HuH-7.5 (cell line): Measurements from ENCODE around the gene STYK1.
"Not testable (repeated sequence)": the region's sequence is repeated elsewhere in the genome, so short reads cannot be mapped to it uniquely, and the experiment has no call there.

Source experiments
- DNase-seq: peaks from one replicate; pipeline ENCODE4 v3.0.0; 2011; ENCODE audit warnings: low spot score

Gene STYK1

DNA sequence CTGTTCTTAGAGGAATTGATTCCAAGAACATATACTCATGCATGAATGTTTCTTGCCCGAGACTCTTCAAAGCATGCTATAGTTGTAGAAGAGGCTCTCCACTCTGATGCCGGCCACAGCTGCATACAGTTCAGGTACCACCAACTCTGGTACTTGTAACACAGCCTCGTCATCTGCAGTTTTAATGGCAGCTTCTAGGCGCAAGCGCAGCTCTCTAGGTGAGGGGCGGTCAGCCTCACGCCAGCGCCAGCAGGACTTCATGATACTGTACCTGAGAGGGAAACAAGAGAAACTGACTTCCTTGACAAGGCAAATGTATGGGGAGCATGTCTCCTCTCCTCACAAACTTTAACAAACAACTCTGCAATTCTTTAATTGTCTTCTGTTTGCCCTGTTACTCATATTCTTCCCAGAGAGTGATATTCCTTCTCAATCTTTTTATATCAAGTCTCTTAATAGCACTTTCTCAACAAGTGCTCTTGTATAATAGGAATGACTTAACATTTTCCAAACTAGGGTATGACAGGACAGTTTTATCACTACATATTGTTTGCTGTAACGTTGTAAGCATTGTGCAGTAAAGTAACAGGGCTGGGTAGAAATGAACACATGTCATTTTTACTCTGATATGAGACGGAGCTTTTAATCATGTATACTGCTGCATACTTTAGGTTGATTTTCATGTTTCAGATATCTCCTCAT, 53.6 kb downstream of the STYK1 start:
- no peak for DNase-seq

DNA sequence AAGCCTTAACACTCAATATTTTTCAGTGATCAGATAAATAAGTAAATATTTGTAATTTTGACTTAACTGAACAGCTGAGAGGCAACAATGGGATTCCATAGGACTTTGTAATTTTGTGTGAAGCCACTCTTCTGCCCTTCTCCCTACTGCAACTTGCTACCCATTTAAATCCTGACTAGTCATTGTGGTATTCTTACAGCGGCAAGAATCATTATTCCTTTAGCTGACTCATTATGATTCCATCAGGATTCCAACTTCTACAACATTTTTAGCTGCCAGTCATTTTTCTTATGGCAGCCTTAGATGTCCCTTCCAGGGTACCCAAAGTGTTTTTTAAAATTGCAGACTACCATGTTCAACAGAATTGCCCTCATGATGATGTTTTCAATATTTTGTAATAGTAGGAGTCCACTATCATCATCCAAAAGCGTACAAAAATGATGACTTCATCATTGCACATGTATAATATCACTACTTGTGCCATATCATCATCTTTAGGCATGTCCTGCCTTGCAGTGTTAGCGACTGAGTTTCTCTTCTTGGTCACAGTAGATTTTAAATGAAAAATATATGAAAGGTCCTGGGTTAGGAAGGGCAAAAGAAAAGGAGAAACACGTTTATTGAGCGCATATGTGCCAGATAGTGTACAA, 55.4 kb downstream of the STYK1 start:
- DNase-seq: no peak

DNA sequence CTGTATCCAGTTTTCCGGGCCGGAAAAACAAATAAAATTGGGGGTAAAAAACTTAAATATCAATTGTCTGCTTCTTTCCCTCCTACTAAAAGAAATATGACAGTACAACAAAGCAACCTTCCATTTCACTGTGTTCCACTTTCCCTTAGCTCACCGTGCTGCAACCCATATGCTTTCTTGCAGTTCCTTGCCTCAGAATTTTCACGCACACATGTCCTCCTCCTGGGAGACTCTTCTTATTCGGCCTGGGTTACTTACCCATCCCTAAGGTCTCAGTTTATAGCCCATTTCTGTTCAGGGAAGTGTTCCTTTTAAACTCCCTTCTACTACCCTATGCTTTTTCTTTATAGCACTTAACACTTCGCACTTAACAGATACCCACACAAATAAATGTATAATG, 56.0 kb downstream of the STYK1 start:
- no peak for DNase-seq

DNA sequence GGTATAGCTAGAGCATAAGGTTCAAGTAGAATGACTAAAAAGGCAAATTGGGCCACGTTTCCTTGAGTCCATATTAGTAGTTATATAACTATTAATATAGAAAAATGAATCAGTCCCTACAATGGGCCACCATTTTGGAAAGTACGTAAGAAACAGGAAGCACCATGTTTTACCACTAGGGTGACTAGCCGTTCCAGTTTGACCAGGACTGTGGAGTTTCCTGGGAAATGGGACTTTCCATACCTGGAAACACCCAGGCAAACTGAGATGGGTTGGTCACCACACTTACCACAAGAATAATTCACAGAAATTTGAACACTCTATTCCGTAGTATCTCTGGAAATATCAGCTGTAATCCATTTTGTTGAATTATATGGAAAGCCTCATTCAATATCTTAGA, 58.3 kb downstream of the STYK1 start:
- DNase-seq: no peak

DNA sequence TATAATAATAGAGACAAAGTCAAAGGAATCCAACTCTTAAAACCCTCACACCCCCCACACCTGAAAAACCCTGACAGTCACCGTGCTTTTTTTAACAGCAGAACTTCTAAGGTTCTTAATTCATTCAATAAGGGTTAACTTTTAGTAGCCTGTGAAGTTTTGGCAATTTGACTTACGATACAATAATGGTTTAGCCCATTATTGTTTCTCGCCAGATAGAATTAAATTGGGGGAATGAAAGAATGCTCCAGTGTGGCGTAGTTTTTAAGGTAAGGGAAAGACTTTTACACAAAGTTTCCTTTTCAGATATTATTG, 59.8 kb downstream of the STYK1 start:
- DNase-seq: no peak

DNA sequence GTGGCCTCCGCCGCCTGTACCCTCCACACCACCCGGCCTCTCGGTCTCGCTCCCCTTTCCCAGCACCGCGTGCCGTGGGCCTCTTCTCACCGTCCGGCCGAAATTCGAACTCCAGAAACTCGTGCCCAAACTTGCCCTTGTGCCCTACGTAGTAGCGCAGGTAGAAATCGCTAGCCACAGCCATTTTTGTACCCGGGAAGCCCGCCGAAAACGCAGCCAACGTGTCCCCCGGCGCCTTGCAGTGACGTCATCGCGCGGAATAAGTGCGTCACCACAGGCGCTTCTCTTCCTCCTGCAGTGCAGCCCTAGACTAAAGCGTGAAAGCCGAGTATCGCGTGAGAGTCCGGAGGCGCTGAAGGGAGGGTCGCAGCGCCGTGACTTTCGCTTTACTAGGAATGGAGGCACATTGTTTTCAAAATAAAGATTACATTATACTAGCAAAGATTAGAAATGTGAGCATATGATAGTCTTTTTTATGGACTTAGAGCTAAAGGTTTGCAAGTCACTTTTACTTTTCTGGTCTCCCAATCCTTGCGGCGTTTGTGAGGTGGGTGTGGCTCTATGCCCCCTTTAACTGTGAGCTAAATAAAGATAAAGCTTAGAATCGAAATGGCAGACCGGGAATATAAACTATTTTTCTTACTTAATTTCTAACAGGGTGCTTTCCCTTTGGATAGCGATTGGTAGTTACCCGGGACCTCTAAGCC, 60.4 kb downstream of the STYK1 start, which contains the start of gene MAGOHB:
MAGOHB (minus strand) TSS at position 261 of the 707 bp plus-strand sequence; CDS start at position 184, 77 bp downstream.
- DNase-seq: peak; percentile 49

DNA sequence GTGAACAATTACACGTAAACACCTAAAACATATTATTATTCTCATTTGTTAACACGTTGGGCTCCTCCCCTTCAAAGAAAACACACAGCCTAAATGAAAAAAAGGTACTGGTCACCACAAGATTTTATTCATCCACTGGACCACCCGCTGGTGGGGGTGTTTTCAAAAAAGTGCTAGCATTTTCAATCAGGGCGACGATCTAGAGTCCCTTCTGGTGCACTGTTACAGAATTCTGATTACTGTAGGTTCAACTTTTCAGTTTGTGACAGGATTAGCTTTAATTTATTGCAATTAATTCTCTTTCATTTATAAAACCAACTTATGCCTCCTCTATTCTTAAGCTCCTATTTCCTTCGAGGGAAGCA, 60.9 kb downstream of the STYK1 start:
- DNase-seq: no peak

DNA sequence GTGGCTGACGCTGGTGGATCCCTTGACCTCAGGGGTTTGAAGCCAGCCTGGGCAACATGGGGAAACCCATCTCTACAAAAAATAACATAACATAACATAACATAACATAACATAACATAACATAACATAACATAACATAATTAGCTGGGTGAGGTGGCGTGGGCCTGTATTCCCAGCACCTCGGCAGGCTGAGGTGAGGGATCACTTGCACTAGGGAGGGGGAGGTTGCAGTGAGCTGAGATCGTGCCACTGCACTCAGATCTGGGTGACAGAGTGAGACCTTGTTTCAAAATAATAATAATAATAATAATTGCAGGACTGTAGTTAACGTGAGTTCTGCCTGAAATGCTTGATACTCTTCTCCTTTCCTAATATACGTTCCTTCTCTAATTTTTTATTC, 61.7 kb downstream of the STYK1 start:
- no peak for DNase-seq

DNA sequence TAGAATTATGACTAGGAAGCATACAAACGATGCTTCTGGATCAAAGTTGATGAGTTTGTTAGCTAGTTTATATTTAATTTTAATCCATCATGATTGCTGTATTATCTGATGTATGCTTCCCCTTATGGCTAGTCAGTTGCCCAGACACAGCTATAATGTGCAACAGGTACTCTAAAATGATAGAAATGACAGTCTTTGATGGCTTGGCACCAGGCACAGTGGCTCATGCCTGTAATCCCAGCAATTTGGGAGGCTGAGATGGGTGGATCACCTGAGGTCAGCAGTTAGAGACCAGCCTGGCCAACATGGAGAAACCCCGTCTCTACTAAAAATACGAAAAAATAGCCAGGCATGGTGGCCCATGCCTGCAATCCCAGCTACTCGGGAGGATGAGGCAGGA, 62.6 kb downstream of the STYK1 start:
- DNase-seq: not testable (repeated sequence)

DNA sequence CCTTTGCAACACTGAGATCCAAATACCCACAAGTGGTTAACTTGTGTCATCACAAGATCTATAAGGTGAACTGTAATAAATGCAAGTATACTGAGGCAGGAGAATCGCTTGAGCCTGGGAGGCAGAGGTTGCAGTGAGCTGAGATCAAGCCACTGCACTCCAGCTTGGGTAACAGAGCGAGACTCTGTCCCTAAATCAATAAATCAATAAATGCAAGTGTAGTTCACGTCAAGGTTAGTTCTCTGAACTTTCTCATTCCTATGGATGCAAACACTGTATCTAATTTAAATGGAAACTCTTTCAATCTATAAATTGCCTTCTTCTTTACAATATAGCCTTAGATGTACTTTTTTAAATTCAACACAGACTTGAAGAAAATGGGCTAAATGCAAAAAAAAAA, 63.7 kb downstream of the STYK1 start:
- DNase-seq: no peak

DNA sequence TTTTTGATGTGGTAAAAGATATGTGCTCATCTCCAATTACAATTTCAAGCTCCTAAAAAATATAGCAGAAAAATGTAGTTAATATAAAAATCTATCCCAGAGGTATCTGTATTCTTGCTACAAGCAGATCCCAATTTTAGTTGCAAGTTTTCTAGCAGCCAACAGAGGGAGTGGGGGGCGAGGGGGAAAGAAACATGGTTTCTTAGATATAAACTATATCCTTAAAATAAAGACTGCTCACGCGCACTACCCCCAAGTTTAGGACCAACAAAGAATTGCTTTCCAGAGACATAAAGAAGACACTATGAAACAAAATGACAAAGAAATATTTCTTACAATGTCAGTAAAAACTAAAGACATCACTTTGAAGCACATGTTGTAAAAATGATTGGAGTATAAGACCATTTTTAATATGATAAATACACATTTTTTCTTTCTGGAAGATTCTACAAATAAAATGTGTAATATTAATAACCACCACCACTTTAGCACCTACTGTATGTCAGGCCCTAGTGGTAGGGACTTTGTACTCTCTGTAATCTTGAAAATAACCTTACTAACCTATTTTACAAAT, 65.9 kb downstream of the STYK1 start:
- no peak for DNase-seq

DNA sequence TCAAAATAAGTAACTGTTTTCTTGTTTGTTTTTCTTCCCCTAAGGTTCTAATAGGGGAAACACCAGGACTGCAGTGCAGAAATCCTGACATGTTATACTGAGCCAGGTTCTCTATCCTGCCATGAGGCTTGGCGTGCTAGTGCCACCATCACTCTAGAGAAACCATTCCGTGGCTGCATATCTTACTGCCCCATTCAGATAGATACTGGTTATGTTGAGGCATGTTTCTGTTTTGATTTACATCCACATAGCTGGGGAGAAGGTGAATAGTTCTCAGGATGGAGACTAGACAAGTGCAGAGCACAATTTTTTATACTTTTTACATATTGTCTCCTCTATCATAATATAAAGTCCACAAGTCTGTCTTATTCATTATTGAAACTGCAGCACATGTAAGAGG, 72.0 kb downstream of the STYK1 start:
- no peak for DNase-seq

DNA sequence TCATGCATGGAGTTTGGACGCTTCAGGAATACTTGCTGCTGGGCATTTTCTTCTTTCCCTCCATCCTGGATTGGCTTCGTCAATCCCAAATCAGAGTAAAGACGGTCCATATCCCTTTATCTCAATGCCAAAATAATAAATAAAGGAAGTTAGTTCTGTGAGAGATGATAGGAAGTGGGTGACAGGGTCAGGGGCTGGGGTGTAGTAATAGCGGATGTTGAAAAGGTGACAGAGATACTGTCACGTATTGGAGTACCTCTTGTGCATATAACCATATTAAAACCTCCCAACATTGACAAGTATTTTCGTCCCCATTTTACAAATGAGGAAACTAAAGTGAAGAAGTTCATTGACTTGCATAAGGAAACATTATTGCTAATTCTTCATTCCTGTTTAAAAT, 72.9 kb downstream of the STYK1 start:
- DNase-seq: no peak

DNA sequence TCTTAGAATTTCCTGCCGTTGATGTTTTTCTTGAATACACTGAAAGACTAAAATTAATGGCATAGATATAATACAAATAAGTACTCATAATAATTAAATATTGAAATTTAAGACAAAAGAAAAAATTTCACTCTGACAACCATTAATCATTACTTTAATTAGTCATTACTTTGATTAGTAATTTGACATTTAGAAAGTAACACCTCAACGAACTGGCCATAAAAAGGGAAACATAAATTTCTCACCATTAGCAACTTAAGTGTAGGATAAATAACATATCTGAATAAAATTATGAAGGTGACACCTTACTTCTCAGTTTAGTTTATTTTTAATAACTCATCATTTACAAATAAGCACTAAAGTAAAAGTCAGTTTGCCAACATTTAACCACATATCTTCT, 78.0 kb downstream of the STYK1 start:
- DNase-seq: no peak

DNA sequence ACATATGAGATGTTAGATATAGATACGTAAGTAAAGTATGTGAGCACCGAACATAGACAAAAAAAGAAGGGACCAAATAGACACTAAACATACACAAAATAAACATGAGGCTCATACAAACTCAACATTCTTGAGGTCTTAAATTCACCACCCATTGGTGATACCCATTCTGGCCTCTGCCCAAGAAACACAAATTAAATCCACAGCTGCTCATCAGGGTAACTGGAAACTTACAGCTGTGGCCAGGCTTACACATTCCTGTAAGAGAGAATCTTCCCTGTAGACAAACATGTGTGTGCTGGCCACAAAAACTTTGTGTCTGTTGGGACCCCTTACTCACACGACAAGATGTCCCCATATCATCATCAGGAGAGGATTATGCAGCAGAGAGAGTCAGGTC, 82.9 kb downstream of the STYK1 start:
- DNase-seq: no peak

DNA sequence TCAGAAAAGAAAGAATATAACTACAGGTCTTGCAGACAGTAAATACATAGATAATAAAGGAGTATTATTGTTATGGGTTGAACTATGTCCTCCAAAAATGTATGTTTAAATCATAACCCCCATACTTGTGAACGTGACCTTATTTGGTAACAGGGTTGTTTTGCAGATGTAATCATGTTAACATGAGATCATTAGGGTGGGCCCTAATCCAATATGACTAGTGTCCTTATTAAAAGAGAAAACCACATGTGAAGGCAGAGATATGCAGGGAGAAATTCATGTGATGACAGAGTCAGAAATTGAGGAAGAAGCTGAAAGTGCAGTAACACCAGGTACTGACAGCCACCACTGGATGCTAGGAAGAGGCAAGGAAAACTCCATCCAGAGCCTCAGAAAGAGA, 89.4 kb downstream of the STYK1 start:
- no peak for DNase-seq

DNA sequence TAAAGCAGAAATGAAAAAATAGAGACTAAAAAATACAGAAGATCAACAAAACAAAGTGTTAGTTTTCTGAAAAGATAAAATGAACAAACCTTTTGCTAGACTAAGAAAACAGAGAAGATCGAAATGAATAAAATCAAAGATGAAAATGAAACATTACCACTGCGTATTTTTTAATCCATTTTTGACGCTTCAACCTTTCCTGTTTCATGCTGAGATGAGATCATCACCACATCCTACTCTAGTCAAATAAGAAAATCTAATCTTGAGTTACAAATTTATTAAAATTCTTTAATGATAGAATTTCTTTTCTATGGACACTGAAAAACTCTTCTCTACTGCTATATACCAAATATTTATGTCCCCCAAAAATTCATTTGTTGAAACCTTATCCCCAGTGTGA, 91.1 kb downstream of the STYK1 start:
- DNase-seq: no peak

DNA sequence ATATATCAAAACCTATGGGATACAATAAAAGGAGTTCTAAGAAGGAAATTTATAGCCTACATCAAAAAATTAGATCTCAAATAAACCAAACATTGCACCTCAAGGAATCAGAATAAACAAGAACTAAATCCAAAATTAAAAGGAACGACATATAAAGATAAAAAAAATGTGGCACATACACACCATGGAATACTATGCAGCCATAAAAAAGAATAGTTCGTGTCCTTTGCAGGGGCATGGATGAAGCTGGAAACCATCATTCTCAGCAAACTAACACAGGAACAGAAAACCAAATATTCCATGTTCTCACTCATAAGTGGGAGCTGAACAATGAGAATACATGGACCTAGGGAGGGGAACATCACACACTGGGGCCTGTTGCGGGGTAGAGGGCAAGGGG, 91.7 kb downstream of the STYK1 start:
- not testable (repeated sequence) for DNase-seq

DNA sequence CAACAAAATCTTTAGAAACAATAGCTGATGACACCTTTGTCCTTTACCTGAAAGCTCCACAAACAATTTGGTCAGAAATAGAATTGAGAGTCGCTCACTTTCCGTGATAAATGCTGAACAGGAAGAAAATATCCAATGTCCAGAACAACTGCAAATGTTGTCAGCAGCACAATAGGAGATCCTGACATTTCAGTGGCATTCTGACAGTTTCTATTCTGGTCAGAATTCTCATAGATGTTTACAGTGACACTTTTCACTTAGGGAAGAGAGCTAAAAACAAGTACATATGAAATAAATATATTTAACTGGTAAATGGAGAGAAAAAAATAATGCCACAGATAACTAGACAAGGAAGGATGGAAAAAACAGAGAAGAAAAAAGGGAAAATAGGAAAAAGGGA, 99.5 kb downstream of the STYK1 start:
- no peak for DNase-seq

DNA sequence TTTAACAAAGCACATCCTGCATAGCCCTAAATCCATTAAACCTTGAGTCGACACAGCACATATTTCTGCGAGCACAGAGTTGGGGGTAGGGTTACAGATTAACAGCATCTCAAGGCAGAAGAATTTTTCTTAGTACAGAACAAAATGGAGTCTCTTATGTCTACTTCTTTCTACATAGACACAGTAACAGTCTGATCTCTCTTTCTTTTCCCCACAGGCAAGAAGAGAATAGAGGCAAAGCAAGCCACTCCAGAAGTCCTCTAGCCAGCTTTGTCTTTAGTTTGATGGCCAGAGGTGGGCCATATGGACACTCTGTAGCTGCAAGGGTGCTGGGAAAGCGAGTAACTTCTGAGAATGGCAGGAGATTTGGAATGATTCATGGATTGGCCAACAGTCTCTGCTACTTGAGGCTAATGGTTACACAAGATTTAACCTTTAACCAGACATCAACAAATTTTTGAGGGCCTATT, 101.8 kb downstream of the STYK1 start:
- not testable (repeated sequence) for DNase-seq

DNA sequence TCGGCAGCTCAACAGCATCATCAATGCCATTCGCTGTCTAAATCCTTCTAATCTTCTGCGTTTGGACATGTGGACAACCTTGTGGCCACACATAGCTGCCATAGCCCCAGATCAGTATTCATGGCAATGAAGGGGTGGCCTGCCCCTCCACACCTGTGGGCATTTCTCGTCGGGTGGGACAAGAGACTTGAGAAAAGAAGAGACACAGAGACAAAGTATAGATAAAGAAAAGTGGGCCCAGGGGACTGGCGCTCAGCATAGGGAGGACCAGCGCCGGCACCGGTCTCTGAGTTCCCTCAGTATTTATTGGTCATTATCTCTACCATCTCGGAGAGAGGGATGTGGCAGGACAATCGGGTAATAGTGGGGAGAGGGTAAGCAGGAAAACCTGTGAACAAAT, 102.7 kb downstream of the STYK1 start:
- no peak for DNase-seq
